Body of pancreas (tissue), 4 donors: ENCODE results near the gene PCSK4. TPM values are rescaled to one million over a fixed set of nuclear protein-coding genes. Genes with fewer than 3 reads are reported as not detected.
"Not testable (repeated sequence)": the region's sequence is repeated elsewhere in the genome, so short reads cannot be mapped to it uniquely, and the experiment has no call there.

ENCODE experiments used
- ATAC-seq: fragments of 150-250 bp; one replicate; pipeline ENCODE4 v1.9.1; 2016
- DNase-seq, 4 donors: peaks; one replicate each; pipeline ENCODE4 v3.0.0-alpha.2; 2019
- H3K27ac ChIP-seq, 4 donors: fragments of 200-600 bp; sonication (generic); 1 replicate in 3 of 4; 2 replicates in 1 of 4; pipeline versions ENCODE4 v1.5.1 to v1.6.1; 2016 to 2019; ENCODE audit warnings: mild to moderate bottlenecking in 1 of 4, mixed read lengths in 1 of 4, moderate library complexity in 1 of 4
- H3K27me3 ChIP-seq, 2 donors: fragments of 200-600 bp; sonication (generic); one replicate each; pipeline ENCODE4 v1.6.0; 2016; ENCODE audit warnings: mild to moderate bottlenecking in 1 of 2
- H3K36me3 ChIP-seq, 2 donors: fragments of 200-600 bp; sonication (generic); replicated peaks in 1 of 2; 2 replicates each; pipeline ENCODE4 v1.5.1; 2016; ENCODE audit warnings: low read depth in 2 of 2; ENCODE audit not compliant: insufficient read depth in 1 of 2
- H3K4me1 ChIP-seq: fragments of 200-600 bp; sonication (generic); one replicate; pipeline ENCODE4 v1.6.0; 2016
- H3K4me3 ChIP-seq, 2 donors: fragments of 200-600 bp; sonication (generic); 1 replicate in 1 of 2; 2 replicates in 1 of 2; pipeline ENCODE4 v1.5.1; 2016 to 2019
- H3K9me3 ChIP-seq, 3 donors: fragments of 200-600 bp; sonication (generic); 1 replicate in 2 of 3; 2 replicates in 1 of 3; pipeline ENCODE4 v1.5.1; 2016
- POLR2A ChIP-seq, 3 donors: fragments of 450-650 bp; IDR thresholded peaks; one replicate each; pipeline ENCODE4 v1.6.1; 2016; ENCODE audit warnings: antibody characterized with exemption in 3 of 3, mild to moderate bottlenecking in 2 of 3
- WGBS, 2 donors: methylation state at CpG; one replicate each; pipeline ENCODE4 v1.1.5; 2017; 5-methylcytosine and 5-hydroxymethylcytosine counted together
- intact Hi-C: fragments of 100-400 bp; cut with DNase I; formaldehyde crosslinking; loops from one replicate; pipeline ENCODE4 v1.15.1; 2023
- total RNA-seq, 2 donors: library from RNA; depleted of rRNA; stranded (reverse); fragments of >200 nt; gene quantifications; one replicate each; pipeline ENCODE4 v1.1.0, GENCODE V29; 2016
- TF ChIP-seq, protein P1 (sequence below), 7 experiments: fragments of 450-650 bp in 4 of 7; fragments of 200-600 bp in 3 of 7; sonication (generic) in 3 of 7; IDR thresholded peaks; one replicate each; pipeline ENCODE4 v1.5.1; 2016 to 2019; ENCODE audit warnings: antibody characterized with exemption in 7 of 7

PCSK4 gene
- total RNA-seq, 2 donors from 2014 or later, result 5.2 to 10.9 TPM

DNA sequence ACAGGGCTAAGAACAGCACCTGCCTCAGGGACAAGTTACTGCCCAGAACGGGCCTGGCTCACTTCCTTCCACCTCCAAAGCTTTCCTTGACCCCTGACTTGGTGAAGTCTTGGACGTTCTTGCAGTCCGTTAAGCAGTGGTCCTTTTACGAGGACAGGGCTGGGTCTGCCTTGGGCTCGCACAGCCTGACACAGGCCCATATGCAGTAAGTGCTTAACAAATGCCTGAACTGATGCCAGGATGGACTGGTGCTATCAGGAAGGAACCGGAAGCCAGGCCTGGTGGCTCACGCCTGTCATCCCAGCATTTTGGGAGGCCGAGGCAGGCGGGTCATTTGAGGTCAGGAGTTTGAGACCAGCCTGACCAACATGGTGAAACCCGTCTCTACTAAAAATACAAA, 31.9 kb upstream of the PCSK4 start:
- Histone ChIP-seq H3K4me1 (peaks cover 11% of the 10 kb centered on the region), H3K4me3 (no peak overlapping the region), H3K27ac (no peak overlapping the region), H3K9me3 (no peaks in the 10 kb centered on the region), H3K36me3 (no peaks in the 10 kb centered on the region), H3K27me3 (peaks cover 0 to 20% of the 10 kb centered on the region in 2 donors)
- intact Hi-C loops, result no loop called here
- TF ChIP-seq, protein P1, sequence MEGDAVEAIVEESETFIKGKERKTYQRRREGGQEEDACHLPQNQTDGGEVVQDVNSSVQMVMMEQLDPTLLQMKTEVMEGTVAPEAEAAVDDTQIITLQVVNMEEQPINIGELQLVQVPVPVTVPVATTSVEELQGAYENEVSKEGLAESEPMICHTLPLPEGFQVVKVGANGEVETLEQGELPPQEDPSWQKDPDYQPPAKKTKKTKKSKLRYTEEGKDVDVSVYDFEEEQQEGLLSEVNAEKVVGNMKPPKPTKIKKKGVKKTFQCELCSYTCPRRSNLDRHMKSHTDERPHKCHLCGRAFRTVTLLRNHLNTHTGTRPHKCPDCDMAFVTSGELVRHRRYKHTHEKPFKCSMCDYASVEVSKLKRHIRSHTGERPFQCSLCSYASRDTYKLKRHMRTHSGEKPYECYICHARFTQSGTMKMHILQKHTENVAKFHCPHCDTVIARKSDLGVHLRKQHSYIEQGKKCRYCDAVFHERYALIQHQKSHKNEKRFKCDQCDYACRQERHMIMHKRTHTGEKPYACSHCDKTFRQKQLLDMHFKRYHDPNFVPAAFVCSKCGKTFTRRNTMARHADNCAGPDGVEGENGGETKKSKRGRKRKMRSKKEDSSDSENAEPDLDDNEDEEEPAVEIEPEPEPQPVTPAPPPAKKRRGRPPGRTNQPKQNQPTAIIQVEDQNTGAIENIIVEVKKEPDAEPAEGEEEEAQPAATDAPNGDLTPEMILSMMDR (IDR thresholded peaks at IDR 0.05), result no peak
- TF ChIP-seq POLR2A (IDR thresholded peaks at IDR 0.05), result no peak
- DNase-seq, result no peak
- 76 to 78% methylated on average over 6 to 10 of the region's 10 CpGs for WGBS, 2 donors
- ATAC-seq, result no peak

DNA sequence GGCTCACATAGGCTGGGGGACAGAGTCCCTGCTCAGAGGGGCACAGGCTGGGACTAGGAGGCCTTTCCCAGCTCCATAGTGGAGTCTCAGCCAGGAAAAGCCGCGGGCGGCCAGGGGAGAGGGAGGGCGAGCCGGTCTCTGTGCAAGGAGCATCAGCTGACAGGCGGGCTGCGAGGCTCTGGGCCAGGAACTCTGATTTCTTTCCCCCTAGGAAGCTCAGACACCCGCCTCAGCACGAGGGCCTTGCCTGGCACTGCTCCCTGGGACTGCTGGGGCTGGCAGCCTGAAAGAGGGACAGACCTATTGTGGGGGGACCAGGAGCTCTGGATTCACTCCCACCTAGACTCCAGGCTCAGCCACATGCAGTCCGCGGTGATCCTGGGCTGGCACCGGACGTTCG, 31.5 kb upstream of the PCSK4 start:
- Histone ChIP-seq H3K36me3 (no peaks in the 10 kb centered on the region), H3K4me1 (peaks cover 11% of the 10 kb centered on the region), H3K27ac (no peak overlapping the region), H3K9me3 (no peaks in the 10 kb centered on the region), H3K27me3 (peaks cover 0 to 20% of the 10 kb centered on the region in 2 donors), H3K4me3 (no peak overlapping the region)
- DNase-seq, result no peak
- no peak for ATAC-seq
- WGBS, 2 donors, result 40 to 70% methylated on average over 1 to 10 of the region's 14 CpGs
- TF ChIP-seq POLR2A (IDR thresholded peaks at IDR 0.05), result no peak
- intact Hi-C loops, result no loop called here

DNA sequence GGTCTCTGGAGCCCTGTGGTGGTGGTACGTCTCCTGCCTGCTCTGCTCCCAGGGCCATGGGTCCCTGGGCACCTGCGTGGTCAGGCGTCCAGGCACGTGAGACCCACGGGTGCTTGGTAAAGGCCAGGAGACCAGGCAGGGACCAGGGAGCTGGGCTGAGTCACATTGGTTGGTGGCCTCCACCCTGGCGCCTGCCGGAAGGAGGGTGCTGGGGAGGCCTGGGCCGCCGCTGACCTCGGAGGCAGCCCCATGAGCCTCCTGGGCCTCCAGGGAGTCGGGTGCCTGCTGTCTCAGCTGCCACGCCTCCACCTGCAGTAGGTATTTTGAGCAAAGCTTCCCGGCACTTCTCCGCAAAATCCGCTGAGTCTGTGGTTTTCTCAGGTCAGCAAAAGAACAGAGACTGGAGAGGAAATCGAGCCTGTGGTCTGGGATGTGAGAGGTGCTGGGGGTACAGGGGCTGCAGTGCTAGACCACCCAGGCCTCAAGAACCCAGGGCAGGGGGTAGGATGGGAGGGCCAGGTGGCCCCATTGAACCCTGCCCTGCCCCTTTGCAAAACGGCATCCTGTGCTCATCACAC, 30.1 kb upstream of the PCSK4 start:
- Histone ChIP-seq H3K9me3 (no peaks in the 10 kb centered on the region), H3K27ac (no peak overlapping the region), H3K4me3 (no peak overlapping the region), H3K4me1 (peaks cover 11% of the 10 kb centered on the region), H3K27me3 (peaks cover 0 to 20% of the 10 kb centered on the region in 2 donors), H3K36me3 (no peaks in the 10 kb centered on the region)
- WGBS, 2 donors, result 64 to 80% methylated on average over 5 to 13 of the region's 17 CpGs
- TF ChIP-seq, protein P1 (IDR thresholded peaks at IDR 0.05), result no peak
- TF ChIP-seq POLR2A (IDR thresholded peaks at IDR 0.05), result no peak
- intact Hi-C loops, result no loop called here
- DNase-seq, result no peak
- ATAC-seq, result no peak

DNA sequence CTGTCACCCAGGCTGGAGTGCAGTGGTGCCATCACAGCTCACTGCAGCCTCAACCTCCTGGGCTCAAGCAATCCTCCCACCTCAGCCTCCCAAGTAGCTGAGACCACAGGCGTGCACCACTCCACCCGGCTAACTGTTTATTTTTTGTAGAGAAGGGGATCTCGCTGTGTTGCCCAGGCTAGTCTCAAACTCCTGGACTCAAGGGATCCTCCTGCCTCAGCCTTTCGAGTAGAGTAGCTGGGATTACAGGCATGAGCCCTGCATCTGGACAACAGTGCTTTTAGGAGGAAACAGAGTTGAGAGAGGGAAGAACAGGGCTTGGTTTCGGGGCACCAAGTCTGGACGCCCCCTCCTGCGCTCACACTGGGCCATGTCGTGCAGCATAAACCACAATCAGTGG, 29.7 kb upstream of the PCSK4 start:
- H3K36me3 ChIP-seq, H3K4me3 ChIP-seq, ATAC-seq, DNase-seq, H3K9me3 ChIP-seq, H3K27ac ChIP-seq: not testable (repeated sequence)
- Histone ChIP-seq H3K4me1 (peaks cover 11% of the 10 kb centered on the region), H3K27me3 (peaks cover 0 to 16% of the 10 kb centered on the region in 2 donors)
- intact Hi-C loops, result loop anchor here (10.0 kb wide), 1 partner anchor 235 kb away; the partner anchor contains the start of gene EFNA2
- 75 to 77% methylated on average over 7 to 8 of the region's 8 CpGs for WGBS, 2 donors

DNA sequence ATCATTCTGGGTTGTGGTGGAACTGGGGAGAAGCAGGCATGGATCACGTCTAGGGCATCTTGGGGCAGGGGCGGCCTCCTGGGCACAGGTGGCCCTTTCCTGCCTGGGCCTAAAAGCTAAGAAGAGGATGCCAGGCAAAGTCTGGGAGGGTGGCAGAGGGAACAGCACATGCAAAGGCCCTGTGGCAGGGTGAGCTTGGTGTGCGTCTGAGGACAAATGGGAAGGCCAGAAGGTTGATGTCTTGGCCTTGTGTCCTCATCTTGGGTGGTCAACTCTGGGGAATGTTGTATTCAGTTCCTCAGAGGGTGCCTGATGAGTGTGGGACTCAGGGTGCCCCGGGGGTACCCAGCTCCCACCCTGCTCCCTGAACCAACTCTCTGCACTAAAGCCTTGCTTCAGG, 28.3 kb upstream of the PCSK4 start:
- DNase-seq (no peak), ATAC-seq (no peak)
- no peak overlapping the region for H3K27ac ChIP-seq
- H3K36me3 ChIP-seq, result no peaks in the 10 kb centered on the region
- H3K4me3 ChIP-seq, result no peak overlapping the region
- H3K9me3 ChIP-seq, result no peaks in the 10 kb centered on the region
- TF ChIP-seq POLR2A (IDR thresholded peaks at IDR 0.05), result no peak
- TF ChIP-seq, protein P1 (IDR thresholded peaks at IDR 0.05), result no peak
- WGBS, 2 donors, result 68 to 91% methylated on average over 4 of the region's 4 CpGs
- intact Hi-C loops, result loop anchor here (10.0 kb wide), 1 partner anchor 234 kb away; the partner anchor contains the start of gene EFNA2
- peaks cover 0 to 8% of the 10 kb centered on the region in 2 donors for H3K27me3 ChIP-seq
- peaks cover 4% of the 10 kb centered on the region for H3K4me1 ChIP-seq

DNA sequence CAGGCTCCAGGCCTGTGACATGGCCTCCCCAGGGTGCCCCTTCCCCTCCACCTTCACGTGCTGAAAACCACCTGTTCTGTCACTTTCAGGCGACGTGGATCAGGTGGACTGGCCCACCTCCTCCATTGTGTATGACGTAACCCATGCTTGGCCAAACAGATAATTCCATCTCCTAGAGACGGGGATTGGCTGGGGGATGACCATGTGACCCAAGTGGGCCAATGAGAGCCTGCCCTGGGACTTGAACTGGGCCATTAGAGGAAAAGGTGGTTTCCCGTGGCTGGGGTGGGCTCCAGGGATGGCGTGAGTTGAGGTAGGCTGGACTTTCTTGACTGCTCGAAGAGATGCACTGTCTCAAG, 26.2 kb upstream of the PCSK4 start:
- WGBS, 2 donors, result 73 to 84% methylated on average over 6 to 8 of the region's 8 CpGs
- Histone ChIP-seq H3K4me1 (peaks cover 13% of the 10 kb centered on the region), H3K9me3 (no peaks in the 10 kb centered on the region), H3K27ac (no peak overlapping the region), H3K27me3 (peaks cover 0 to 21% of the 10 kb centered on the region in 2 donors), H3K36me3 (no peaks in the 10 kb centered on the region), H3K4me3 (no peak overlapping the region)
- ATAC-seq (no peak), DNase-seq (no peak)
- intact Hi-C loops, result loop anchor here (10.0 kb wide), 1 partner anchor 232 kb away; the partner anchor contains the start of gene EFNA2
- no peak for TF ChIP-seq POLR2A (IDR thresholded peaks at IDR 0.05)
- TF ChIP-seq, protein P1 (IDR thresholded peaks at IDR 0.05), result no peak
